H4 (cell line): Measurements from ENCODE around the gene FRRS1L. TPM values are rescaled to one million over a fixed set of nuclear protein-coding genes. Genes with fewer than 3 reads are reported as not detected.
A peak's percentile ranks its signal among the peaks of the same experiment; 100 is the strongest.
"Not testable (repeated sequence)": the region's sequence is repeated elsewhere in the genome, so short reads cannot be mapped to it uniquely, and the experiment has no call there.

Experiments
- DNase-seq: peaks from one replicate; pipeline ENCODE4 v3.0.0-alpha.2; 2015; ENCODE audit warnings: low spot score
- total RNA-seq: library from RNA; depleted of rRNA; stranded (reverse); fragments of >200 nt; shearing (Covaris generic); gene quantifications from 2 replicates; pipeline ENCODE4 v1.2.3, GENCODE V29; 2014

FRRS1L gene
- total RNA-seq, 1 experiment from 2014 or later: not detected

- DNase-seq: no peak
Observed at GRCh38 chr9:109132567-109133021, 34.5 kb downstream of the FRRS1L start.

- no peak for DNase-seq
Observed at GRCh38 chr9:109129470-109130197, 37.4 kb downstream of the FRRS1L start.

- DNase-seq: not testable (repeated sequence)
Observed at GRCh38 chr9:109126671-109127070, 40.4 kb downstream of the FRRS1L start.

GRCh38 chr9:109124121-109124520 is 42.9 kb downstream of the FRRS1L start:
- DNase-seq: no peak

- no peak for DNase-seq
Observed at GRCh38 chr9:109122726-109123621, 44.1 kb downstream of the FRRS1L start.

- no peak for DNase-seq
Observed at GRCh38 chr9:109121232-109121796, 45.7 kb downstream of the FRRS1L start.

- no peak for DNase-seq
Observed at GRCh38 chr9:109120204-109120789, 46.8 kb downstream of the FRRS1L start.

- DNase-seq: peak; percentile 98
Observed at GRCh38 chr9:109119439-109120203, 47.4 kb downstream of the FRRS1L start, which contains the start of gene TMEM245. Gene TMEM245 (minus strand): TSS chr9:109119947. CDS start chr9:109119913, 34 bp downstream.

- no peak for DNase-seq
Observed at GRCh38 chr9:109118808-109119438, 48.1 kb downstream of the FRRS1L start.

GRCh38 chr9:109117856-109118807 is 48.9 kb downstream of the FRRS1L start:
- DNase-seq: peak; percentile 42

GRCh38 chr9:109115931-109116526 is 51.0 kb downstream of the FRRS1L start:
- peak; percentile 18 for DNase-seq

GRCh38 chr9:109114670-109115069 is 52.4 kb downstream of the FRRS1L start:
- no peak for DNase-seq

- DNase-seq: no peak
Observed at GRCh38 chr9:109113892-109114609, 53.0 kb downstream of the FRRS1L start.

GRCh38 chr9:109113254-109113653 is 53.8 kb downstream of the FRRS1L start:
- DNase-seq: no peak

- DNase-seq: peak; percentile 44
Observed at GRCh38 chr9:109110329-109111021, 56.6 kb downstream of the FRRS1L start.

GRCh38 chr9:109109967-109110328 is 57.1 kb downstream of the FRRS1L start:
- no peak for DNase-seq

- DNase-seq: no peak
Observed at GRCh38 chr9:109108318-109108717, 58.7 kb downstream of the FRRS1L start.
